Esophagus muscularis mucosa (tissue), 4 donors: Measurements from ENCODE around the gene PCDH9. TPM values are rescaled to one million over a fixed set of nuclear protein-coding genes. Genes with fewer than 3 reads are reported as not detected.

Source experiments
- DNase-seq: peaks from one replicate; pipeline ENCODE4 v3.0.0-alpha.2; 2017; ENCODE audit errors: extremely low spot score
- H3K27ac ChIP-seq, 4 donors: fragments of 200-600 bp; sonication (generic); replicated peaks in 1 of 4; 1 replicate in 3 of 4; 2 replicates in 1 of 4; pipeline ENCODE4 v1.5.1; 2016 to 2019; ENCODE audit warnings: mild to moderate bottlenecking in 1 of 4
- H3K27me3 ChIP-seq, 4 donors: fragments of 200-600 bp; sonication (generic); one replicate each; pipeline versions ENCODE4 v1.5.1 to v1.6.0; 2016 to 2019
- H3K36me3 ChIP-seq, 4 donors: fragments of 200-600 bp; sonication (generic); one replicate each; pipeline ENCODE4 v1.5.1; 2016 to 2019
- H3K4me1 ChIP-seq, 4 donors: fragments of 200-600 bp; sonication (generic); one replicate each; pipeline ENCODE4 v1.5.1; 2016 to 2019
- H3K4me3 ChIP-seq, 4 donors: fragments of 200-600 bp; sonication (generic); 1 replicate in 2 of 4; 2 replicates in 2 of 4; pipeline ENCODE4 v1.5.1; 2016 to 2019; ENCODE audit warnings: mild to moderate bottlenecking in 4 of 4, moderate library complexity in 1 of 4
- H3K9me3 ChIP-seq, 4 donors: fragments of 200-600 bp; sonication (generic); 1 replicate in 3 of 4; 2 replicates in 1 of 4; pipeline ENCODE4 v1.5.1; 2016 to 2019
- EP300 ChIP-seq: sonication (generic); formaldehyde crosslinking; IDR thresholded peaks from one replicate; pipeline ENCODE4 v1.6.1; 2017; ENCODE audit warnings: antibody characterized with exemption
- POLR2A ChIP-seq: fragments of 450-650 bp; IDR thresholded peaks from one replicate; pipeline ENCODE4 v1.6.1; 2017; ENCODE audit warnings: antibody characterized with exemption, moderate library complexity, mild to moderate bottlenecking, low read depth
- POLR2AphosphoS5 ChIP-seq, 2 donors: sonication (generic); formaldehyde crosslinking; IDR thresholded peaks; one replicate each; pipeline ENCODE4 v1.6.1; 2017; ENCODE audit warnings: antibody characterized with exemption in 2 of 2
- WGBS: methylation state at CpG from one replicate; pipeline ENCODE4 v1.1.5; 2018; 5-methylcytosine and 5-hydroxymethylcytosine counted together
- intact Hi-C: fragments of 100-400 bp; cut with DNase I; formaldehyde crosslinking; loops from one replicate; pipeline ENCODE4 v1.15.1; 2023
- total RNA-seq, 4 donors: library from RNA; depleted of rRNA; stranded (reverse); fragments of >200 nt; gene quantifications; one replicate each; pipeline versions ENCODE4 v1.1.0 to v1.2.1, GENCODE V29; 2016
- TF ChIP-seq, protein P1 (sequence below), 3 experiments: fragments of 200-600 bp in 2 of 3; fragments of 450-650 bp in 1 of 3; sonication (generic) in 2 of 3; IDR thresholded peaks; one replicate each; pipeline ENCODE4 v1.5.1; 2017 to 2019; ENCODE audit warnings: antibody characterized with exemption in 3 of 3, mild to moderate bottlenecking in 2 of 3, moderate library complexity in 1 of 3

The PCDH9 gene
- total RNA-seq, 4 donors from 2014 or later, result 33.8 to 81.8 (median 49.1) TPM

DNA sequence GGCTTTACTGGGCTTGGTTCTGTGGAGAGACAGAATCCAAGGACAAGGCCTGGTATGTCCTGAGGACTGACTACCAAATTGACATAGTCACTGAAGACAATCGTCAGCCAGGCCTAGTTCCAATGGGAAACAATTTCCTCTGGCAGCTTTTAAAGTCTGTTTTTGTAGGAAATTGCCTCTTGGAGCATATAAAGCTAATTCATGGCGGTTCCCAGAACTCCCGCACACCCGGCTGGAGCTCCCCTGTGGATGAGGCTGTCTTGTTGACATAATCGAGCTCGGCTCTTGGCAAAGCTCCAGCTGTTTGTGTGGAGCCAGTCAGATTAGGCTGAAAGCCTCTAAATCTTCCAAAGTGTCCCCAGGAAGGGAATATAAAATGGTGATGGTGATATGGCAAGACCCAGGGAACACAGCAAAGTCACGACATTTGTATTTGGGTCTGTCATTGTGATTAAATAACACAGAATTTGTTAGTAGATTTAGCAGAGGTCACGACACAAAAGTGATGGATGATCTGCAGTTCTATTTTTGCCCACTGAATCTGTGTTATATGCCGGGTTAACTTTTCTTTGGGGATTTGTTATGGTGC, 395.0 kb downstream of the PCDH9 start:
- Histone ChIP-seq H3K27me3 (no peaks in the 10 kb centered on the region), H3K9me3 (no peaks in the 10 kb centered on the region), H3K4me3 (peak overlapping the region in 1 of 4 donors; percentile 33), H3K4me1 (peaks cover 12 to 24% (median 18%) of the 10 kb centered on the region in 4 donors), H3K36me3 (no peaks in the 10 kb centered on the region), H3K27ac (peak overlapping the region in 3 of 4 donors; percentile 3 to 22 (median 18))
- 25% methylated on average over 9 of the region's 9 CpGs for WGBS
- intact Hi-C loops, result no loop called here
- DNase-seq, result peak; percentile 93
- TF ChIP-seq EP300 (no peak), POLR2AphosphoS5 (IDR thresholded peaks at IDR 0.05) (no peak), POLR2A (no peak)
- TF ChIP-seq, protein P1, sequence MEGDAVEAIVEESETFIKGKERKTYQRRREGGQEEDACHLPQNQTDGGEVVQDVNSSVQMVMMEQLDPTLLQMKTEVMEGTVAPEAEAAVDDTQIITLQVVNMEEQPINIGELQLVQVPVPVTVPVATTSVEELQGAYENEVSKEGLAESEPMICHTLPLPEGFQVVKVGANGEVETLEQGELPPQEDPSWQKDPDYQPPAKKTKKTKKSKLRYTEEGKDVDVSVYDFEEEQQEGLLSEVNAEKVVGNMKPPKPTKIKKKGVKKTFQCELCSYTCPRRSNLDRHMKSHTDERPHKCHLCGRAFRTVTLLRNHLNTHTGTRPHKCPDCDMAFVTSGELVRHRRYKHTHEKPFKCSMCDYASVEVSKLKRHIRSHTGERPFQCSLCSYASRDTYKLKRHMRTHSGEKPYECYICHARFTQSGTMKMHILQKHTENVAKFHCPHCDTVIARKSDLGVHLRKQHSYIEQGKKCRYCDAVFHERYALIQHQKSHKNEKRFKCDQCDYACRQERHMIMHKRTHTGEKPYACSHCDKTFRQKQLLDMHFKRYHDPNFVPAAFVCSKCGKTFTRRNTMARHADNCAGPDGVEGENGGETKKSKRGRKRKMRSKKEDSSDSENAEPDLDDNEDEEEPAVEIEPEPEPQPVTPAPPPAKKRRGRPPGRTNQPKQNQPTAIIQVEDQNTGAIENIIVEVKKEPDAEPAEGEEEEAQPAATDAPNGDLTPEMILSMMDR (IDR thresholded peaks at IDR 0.05), result no peak

DNA sequence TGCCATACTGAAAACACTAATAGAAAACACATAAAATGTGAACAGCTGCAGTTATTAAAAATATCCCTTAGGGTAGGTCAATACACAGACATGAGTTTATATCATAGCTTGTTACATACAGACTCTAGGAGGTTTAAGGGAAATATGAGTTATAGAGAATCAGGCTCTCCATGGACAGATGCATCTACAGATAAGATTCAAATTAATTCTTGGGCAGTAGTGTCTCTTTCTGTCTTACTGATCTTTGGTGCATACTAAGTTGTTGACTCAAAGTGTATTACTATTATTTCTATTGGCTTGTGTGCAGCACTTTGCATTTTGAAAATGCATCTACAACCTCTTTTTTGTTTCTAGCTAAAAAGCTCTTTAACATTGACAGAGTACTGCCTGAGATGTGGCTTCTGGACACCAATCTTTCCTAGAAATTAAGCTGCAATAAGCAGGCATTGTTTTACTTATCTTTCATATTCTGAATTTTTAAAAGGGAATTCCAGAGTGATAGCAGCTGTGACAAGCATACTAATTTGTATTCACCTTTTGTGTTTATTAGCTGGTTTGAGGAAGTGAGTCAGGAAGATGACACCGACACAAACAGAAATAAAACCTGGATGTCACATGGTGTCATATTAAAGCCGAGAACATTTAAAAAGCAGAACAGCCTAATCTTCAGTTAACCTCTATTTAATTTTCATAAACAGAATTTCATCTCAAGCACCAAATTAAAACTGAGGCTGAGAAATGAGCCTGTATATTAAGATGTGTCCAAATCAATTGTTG, 399.0 kb downstream of the PCDH9 start:
- intact Hi-C loops, result no loop called here

DNA sequence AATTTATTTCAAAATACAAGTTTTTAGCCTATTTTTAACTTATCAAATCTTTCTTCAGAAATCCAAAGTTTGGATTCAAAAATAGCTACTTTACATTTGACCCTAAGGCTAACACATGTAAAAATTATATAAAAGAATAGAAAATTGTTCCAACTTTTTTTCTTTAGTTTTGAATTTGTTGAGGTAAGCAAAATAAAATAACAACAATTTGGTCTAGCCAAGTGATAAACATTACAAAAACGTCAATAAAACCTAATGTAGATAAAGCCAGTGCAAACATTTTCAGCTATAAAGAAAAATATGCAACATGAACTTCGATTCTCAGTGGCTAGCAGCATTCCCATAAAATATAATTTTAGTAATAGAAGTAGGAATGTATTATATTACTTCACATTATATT, 400.3 kb downstream of the PCDH9 start:
- 87% methylated on average over 2 of the region's 2 CpGs for WGBS
- intact Hi-C loops, result no loop called here
- no peak for DNase-seq
- H3K4me3 ChIP-seq, result no peak overlapping the region
- no peaks in the 10 kb centered on the region for H3K27me3 ChIP-seq
- no peak overlapping the region for H3K27ac ChIP-seq
- TF ChIP-seq POLR2AphosphoS5 (IDR thresholded peaks at IDR 0.05) (no peak), EP300 (no peak), POLR2A (no peak)
- TF ChIP-seq, protein P1 (IDR thresholded peaks at IDR 0.05), result no peak
- H3K36me3 ChIP-seq, result no peaks in the 10 kb centered on the region
- peaks cover 3 to 15% (median 10%) of the 10 kb centered on the region in 4 donors for H3K4me1 ChIP-seq
- no peaks in the 10 kb centered on the region for H3K9me3 ChIP-seq

More for the DNA sequence above, 399.0 kb downstream of the PCDH9 start:
- Histone ChIP-seq H3K9me3 (no peaks in the 10 kb centered on the region), H3K27me3 (no peaks in the 10 kb centered on the region), H3K36me3 (no peaks in the 10 kb centered on the region), H3K27ac (no peak overlapping the region), H3K4me1 (peaks cover 12 to 24% (median 18%) of the 10 kb centered on the region in 4 donors), H3K4me3 (no peak overlapping the region)
- DNase-seq, result no peak
- 49% methylated on average over 2 of the region's 2 CpGs for WGBS
- TF ChIP-seq POLR2AphosphoS5 (IDR thresholded peaks at IDR 0.05) (no peak), EP300 (no peak), POLR2A (no peak)
- TF ChIP-seq, protein P1 (IDR thresholded peaks at IDR 0.05), result no peak

DNA sequence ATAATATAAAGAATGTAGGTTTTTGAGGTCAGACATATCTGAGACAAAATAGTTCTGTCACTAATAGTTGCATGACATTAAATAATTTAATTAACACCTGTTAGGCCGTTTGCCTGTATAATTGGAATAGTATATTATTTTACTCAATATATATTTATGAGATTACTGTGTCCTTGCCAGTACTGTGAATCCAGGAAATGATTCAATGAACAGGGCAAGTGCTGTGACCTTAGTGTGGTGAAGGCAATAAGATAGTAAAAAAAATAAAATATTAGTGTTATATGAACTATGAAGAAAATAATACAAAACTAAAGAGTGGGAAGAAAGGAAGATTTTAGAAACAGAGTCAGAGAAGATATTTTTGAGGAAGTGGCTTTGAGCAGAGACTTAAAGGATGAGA, 403.7 kb downstream of the PCDH9 start:
- no peaks in the 10 kb centered on the region for H3K36me3 ChIP-seq
- TF ChIP-seq POLR2A, result no peak
- TF ChIP-seq EP300, result no peak
- no peak for TF ChIP-seq POLR2AphosphoS5 (IDR thresholded peaks at IDR 0.05)
- TF ChIP-seq, protein P1 (IDR thresholded peaks at IDR 0.05), result no peak
- no peak for DNase-seq
- intact Hi-C loops, result no loop called here
- no peak overlapping the region for H3K4me3 ChIP-seq
- H3K9me3 ChIP-seq, result no peaks in the 10 kb centered on the region
- no peak overlapping the region for H3K27ac ChIP-seq
- peaks cover 0 to 4% (median 2%) of the 10 kb centered on the region in 4 donors for H3K4me1 ChIP-seq
- H3K27me3 ChIP-seq, result no peaks in the 10 kb centered on the region
- WGBS, result 52% methylated on average over 1 of the region's 1 CpG
